ENCODE results near the gene CFAP92. TPM values are rescaled to one million over a fixed set of nuclear protein-coding genes. Genes with fewer than 3 reads are reported as not detected.

The CFAP92 gene
- total and polyA plus RNA-seq, 4 donors, result 0.05 to 0.25 (median 0.06) TPM; not detected in 1

DNA sequence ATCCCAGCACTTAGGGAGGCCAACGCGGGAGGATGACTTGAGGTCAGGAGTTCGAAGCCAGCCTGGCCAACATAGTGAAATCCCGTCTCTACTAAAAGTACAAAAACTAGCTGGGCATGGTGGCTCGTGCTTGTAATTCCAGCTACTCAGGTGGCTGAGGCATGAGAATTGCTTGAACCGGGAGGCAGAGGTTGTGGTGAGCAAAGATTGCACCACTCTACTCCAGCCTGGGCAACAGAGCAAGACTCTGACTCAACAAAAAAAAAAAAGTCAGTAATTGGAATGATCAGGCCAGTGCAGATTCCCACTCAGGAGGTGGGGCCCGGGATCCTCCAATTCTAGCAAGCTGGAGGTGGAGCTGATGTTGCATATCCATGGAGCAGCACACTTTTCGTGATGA lies 5.6 kb downstream of the CFAP92 start:
- TF ChIP-seq TAF1 (conservative IDR thresholded peaks at IDR 0.05), result no peak
- TF ChIP-seq YY1 (IDR thresholded peaks at IDR 0.05), result no peak
- TF ChIP-seq FOXA2 (IDR thresholded peaks at IDR 0.05), result no peak
- TF ChIP-seq GABPA (IDR thresholded peaks at IDR 0.05 in 1 of 2, conservative IDR thresholded peaks at IDR 0.05 in 1 of 2), result no peak
- no peak for TF ChIP-seq EGR1 (IDR thresholded peaks at IDR 0.05; ENCODE audit: low read depth in 2 of 2)
- TF ChIP-seq HNF4G (IDR thresholded peaks at IDR 0.05), result no peak
- TF ChIP-seq, protein P1, sequence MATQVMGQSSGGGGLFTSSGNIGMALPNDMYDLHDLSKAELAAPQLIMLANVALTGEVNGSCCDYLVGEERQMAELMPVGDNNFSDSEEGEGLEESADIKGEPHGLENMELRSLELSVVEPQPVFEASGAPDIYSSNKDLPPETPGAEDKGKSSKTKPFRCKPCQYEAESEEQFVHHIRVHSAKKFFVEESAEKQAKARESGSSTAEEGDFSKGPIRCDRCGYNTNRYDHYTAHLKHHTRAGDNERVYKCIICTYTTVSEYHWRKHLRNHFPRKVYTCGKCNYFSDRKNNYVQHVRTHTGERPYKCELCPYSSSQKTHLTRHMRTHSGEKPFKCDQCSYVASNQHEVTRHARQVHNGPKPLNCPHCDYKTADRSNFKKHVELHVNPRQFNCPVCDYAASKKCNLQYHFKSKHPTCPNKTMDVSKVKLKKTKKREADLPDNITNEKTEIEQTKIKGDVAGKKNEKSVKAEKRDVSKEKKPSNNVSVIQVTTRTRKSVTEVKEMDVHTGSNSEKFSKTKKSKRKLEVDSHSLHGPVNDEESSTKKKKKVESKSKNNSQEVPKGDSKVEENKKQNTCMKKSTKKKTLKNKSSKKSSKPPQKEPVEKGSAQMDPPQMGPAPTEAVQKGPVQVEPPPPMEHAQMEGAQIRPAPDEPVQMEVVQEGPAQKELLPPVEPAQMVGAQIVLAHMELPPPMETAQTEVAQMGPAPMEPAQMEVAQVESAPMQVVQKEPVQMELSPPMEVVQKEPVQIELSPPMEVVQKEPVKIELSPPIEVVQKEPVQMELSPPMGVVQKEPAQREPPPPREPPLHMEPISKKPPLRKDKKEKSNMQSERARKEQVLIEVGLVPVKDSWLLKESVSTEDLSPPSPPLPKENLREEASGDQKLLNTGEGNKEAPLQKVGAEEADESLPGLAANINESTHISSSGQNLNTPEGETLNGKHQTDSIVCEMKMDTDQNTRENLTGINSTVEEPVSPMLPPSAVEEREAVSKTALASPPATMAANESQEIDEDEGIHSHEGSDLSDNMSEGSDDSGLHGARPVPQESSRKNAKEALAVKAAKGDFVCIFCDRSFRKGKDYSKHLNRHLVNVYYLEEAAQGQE (IDR thresholded peaks at IDR 0.05), result no peak
- no peak for DNase-seq (ENCODE audit: low spot score)

DNA sequence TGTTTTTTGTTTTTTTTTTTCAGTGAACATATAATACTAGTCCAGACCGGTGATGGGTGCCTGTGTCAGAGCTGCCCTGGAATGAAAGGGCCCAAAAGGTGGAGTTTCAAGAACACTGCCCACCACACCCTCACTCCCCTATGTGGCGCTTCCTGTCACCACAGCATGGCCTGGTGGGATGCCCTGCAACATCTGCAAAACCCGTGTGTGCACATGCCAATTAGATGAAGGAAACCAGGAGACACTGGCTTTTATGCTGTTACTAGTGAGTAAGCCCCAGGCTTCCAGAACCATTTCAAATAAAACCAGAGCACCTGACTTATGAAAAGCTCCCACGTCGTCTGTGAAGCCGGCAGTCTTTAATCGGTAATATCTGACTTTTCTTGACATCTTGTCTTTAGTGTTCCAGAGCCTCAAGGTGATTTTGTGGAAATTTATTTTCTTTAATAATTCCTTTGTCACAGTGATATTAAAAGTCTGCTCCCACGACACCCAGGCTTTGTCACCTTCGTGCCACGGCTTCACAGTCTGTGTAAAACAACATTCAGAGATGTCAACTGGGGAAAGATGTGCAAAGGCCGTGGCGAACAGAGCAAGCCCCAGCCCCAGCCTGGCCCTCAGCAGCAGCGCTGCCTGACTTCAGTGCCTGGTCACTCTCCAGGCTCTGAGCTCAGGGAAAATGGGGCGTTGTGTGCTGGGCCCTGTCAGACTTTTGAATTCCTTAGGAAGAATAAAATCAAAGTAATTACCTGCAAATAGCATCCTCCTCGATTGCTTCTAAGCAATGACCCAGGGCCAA lies 6.4 kb downstream of the CFAP92 start:
- TF ChIP-seq TAF1 (conservative IDR thresholded peaks at IDR 0.05) (no peak), FOXA2 (IDR thresholded peaks at IDR 0.05) (no peak), NR2F2 (IDR thresholded peaks at IDR 0.05) (no peak), RAD21 (IDR thresholded peaks at IDR 0.05) (no peak), GABPA (IDR thresholded peaks at IDR 0.05 in 1 of 2, conservative IDR thresholded peaks at IDR 0.05 in 1 of 2) (no peak), YY1 (IDR thresholded peaks at IDR 0.05) (no peak), HNF4G (IDR thresholded peaks at IDR 0.05) (no peak)
- TF ChIP-seq, protein P1 (IDR thresholded peaks at IDR 0.05), result no peak
- TF ChIP-seq, protein P2, sequence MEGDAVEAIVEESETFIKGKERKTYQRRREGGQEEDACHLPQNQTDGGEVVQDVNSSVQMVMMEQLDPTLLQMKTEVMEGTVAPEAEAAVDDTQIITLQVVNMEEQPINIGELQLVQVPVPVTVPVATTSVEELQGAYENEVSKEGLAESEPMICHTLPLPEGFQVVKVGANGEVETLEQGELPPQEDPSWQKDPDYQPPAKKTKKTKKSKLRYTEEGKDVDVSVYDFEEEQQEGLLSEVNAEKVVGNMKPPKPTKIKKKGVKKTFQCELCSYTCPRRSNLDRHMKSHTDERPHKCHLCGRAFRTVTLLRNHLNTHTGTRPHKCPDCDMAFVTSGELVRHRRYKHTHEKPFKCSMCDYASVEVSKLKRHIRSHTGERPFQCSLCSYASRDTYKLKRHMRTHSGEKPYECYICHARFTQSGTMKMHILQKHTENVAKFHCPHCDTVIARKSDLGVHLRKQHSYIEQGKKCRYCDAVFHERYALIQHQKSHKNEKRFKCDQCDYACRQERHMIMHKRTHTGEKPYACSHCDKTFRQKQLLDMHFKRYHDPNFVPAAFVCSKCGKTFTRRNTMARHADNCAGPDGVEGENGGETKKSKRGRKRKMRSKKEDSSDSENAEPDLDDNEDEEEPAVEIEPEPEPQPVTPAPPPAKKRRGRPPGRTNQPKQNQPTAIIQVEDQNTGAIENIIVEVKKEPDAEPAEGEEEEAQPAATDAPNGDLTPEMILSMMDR (IDR thresholded peaks at IDR 0.05; ENCODE audit: low read depth, low read length, missing input control), result no peak
- TF ChIP-seq, protein P3, sequence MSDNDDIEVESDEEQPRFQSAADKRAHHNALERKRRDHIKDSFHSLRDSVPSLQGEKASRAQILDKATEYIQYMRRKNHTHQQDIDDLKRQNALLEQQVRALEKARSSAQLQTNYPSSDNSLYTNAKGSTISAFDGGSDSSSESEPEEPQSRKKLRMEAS (IDR thresholded peaks at IDR 0.05), result no peak
- TF ChIP-seq, protein P4, sequence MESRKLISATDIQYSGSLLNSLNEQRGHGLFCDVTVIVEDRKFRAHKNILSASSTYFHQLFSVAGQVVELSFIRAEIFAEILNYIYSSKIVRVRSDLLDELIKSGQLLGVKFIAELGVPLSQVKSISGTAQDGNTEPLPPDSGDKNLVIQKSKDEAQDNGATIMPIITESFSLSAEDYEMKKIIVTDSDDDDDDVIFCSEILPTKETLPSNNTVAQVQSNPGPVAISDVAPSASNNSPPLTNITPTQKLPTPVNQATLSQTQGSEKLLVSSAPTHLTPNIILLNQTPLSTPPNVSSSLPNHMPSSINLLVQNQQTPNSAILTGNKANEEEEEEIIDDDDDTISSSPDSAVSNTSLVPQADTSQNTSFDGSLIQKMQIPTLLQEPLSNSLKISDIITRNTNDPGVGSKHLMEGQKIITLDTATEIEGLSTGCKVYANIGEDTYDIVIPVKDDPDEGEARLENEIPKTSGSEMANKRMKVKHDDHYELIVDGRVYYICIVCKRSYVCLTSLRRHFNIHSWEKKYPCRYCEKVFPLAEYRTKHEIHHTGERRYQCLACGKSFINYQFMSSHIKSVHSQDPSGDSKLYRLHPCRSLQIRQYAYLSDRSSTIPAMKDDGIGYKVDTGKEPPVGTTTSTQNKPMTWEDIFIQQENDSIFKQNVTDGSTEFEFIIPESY (IDR thresholded peaks at IDR 0.05), result no peak
- no peak for DNase-seq (ENCODE audit: low spot score)
- H3K9me3 ChIP-seq (ENCODE audit: control insufficient read depth in 4 of 4, low read length in 3 of 4), result no peaks in the 10 kb centered on the region
- H3K4me3 ChIP-seq (ENCODE audit: low read depth in 1 of 3, low read length in 3 of 3), result no peak overlapping the region
- 91% methylated on average over 15 of the region's 15 CpGs for WGBS
- no peaks in the 10 kb centered on the region for H3K27me3 ChIP-seq (ENCODE audit: control insufficient read depth in 4 of 4, insufficient read depth in 4 of 4, low read length in 3 of 4)
- no peak overlapping the region for H3K27ac ChIP-seq (ENCODE audit: low read depth in 1 of 2, low read length in 2 of 2)
- no peaks in the 10 kb centered on the region for H3K4me1 ChIP-seq (ENCODE audit: control insufficient read depth in 4 of 4, insufficient read depth in 4 of 4, low read length in 3 of 4)
- H3K9ac ChIP-seq (ENCODE audit: low read depth in 1 of 2, low read length in 2 of 2), result no peak overlapping the region
- H3K36me3 ChIP-seq (ENCODE audit: control insufficient read depth in 4 of 4, insufficient read depth in 3 of 4, low read depth in 1 of 4, low read length in 3 of 4), result no peaks in the 10 kb centered on the region

More for the DNA sequence above, 5.6 kb downstream of the CFAP92 start:
- WGBS, result 94% methylated on average over 8 of the region's 8 CpGs
- H3K27ac ChIP-seq (ENCODE audit: low read depth in 1 of 2, low read length in 2 of 2), result no peak overlapping the region
- no peaks in the 10 kb centered on the region for H3K27me3 ChIP-seq (ENCODE audit: control insufficient read depth in 4 of 4, insufficient read depth in 4 of 4, low read length in 3 of 4)
- H3K9me3 ChIP-seq (ENCODE audit: control insufficient read depth in 4 of 4, low read length in 3 of 4), result no peaks in the 10 kb centered on the region
- no peak overlapping the region for H3K9ac ChIP-seq (ENCODE audit: low read depth in 1 of 2, low read length in 2 of 2)
- H3K4me3 ChIP-seq (ENCODE audit: low read depth in 1 of 3, low read length in 3 of 3), result no peak overlapping the region
- no peaks in the 10 kb centered on the region for H3K36me3 ChIP-seq (ENCODE audit: control insufficient read depth in 4 of 4, insufficient read depth in 3 of 4, low read depth in 1 of 4, low read length in 3 of 4)
- no peaks in the 10 kb centered on the region for H3K4me1 ChIP-seq (ENCODE audit: control insufficient read depth in 4 of 4, insufficient read depth in 4 of 4, low read length in 3 of 4)

All from liver (tissue), 9 donors.